GM19463 (cell line): ENCODE measurements around the gene ARHGAP22.
"Not testable (repeated sequence)": the region's sequence is repeated elsewhere in the genome, so short reads cannot be mapped to it uniquely, and the experiment has no call there.

Source experiments
- ATAC-seq: cut with Tn5 transposase; IDR thresholded peaks from one replicate; pipeline ENCODE4 v1.9.1; 2021; ENCODE audit warnings: mild to moderate bottlenecking, moderate library complexity; ENCODE audit not compliant: unreplicated experiment

ARHGAP22 gene

GRCh38 chr10:48604991-48605508, at the start of gene ARHGAP22:
Gene ARHGAP22 (minus strand): TSS chr10:48605073. CDS start chr10:48604796, 277 bp downstream.
- peak; percentile 46 for ATAC-seq

- ATAC-seq, result no peak
These were observed 49.2 kb upstream of the ARHGAP22 start for GRCh38 chr10:48653944-48654698.

GRCh38 chr10:48653347-48653746, 48.5 kb upstream of the ARHGAP22 start:
- no peak for ATAC-seq

- ATAC-seq, result no peak
These were observed 47.5 kb upstream of the ARHGAP22 start for GRCh38 chr10:48652344-48652743.

GRCh38 chr10:48651839-48652238, 47.0 kb upstream of the ARHGAP22 start:
- no peak for ATAC-seq

GRCh38 chr10:48651293-48651692, 46.4 kb upstream of the ARHGAP22 start:
- ATAC-seq, result no peak

GRCh38 chr10:48649349-48649944, 44.6 kb upstream of the ARHGAP22 start:
- no peak for ATAC-seq

GRCh38 chr10:48648172-48648942, 43.5 kb upstream of the ARHGAP22 start:
- ATAC-seq, result no peak

GRCh38 chr10:48647073-48647472, 42.2 kb upstream of the ARHGAP22 start:
- not testable (repeated sequence) for ATAC-seq

- ATAC-seq, result no peak
These were observed 40.7 kb upstream of the ARHGAP22 start for GRCh38 chr10:48645600-48645999.

- ATAC-seq, result not testable (repeated sequence)
These were observed 36.3 kb upstream of the ARHGAP22 start for GRCh38 chr10:48641099-48641690.

- no peak for ATAC-seq
These were observed 35.5 kb upstream of the ARHGAP22 start for GRCh38 chr10:48640326-48640725.

GRCh38 chr10:48639632-48640031, 34.8 kb upstream of the ARHGAP22 start:
- no peak for ATAC-seq

- no peak for ATAC-seq
These were observed 34.1 kb upstream of the ARHGAP22 start for GRCh38 chr10:48638739-48639527.

- ATAC-seq, result no peak
These were observed 33.3 kb upstream of the ARHGAP22 start for GRCh38 chr10:48638158-48638557.

- ATAC-seq, result no peak
These were observed 32.0 kb upstream of the ARHGAP22 start for GRCh38 chr10:48636901-48637300.

- no peak for ATAC-seq
These were observed 31.4 kb upstream of the ARHGAP22 start for GRCh38 chr10:48636231-48636630.

GRCh38 chr10:48634984-48635557, 30.2 kb upstream of the ARHGAP22 start:
- no peak for ATAC-seq

- ATAC-seq, result peak; percentile 99
These were observed 29.5 kb upstream of the ARHGAP22 start for GRCh38 chr10:48634198-48634983.
